Measurements from ENCODE around the gene CFAP69. TPM values are rescaled to one million over a fixed set of nuclear protein-coding genes. Genes with fewer than 3 reads are reported as not detected.
"Not testable (repeated sequence)": the region's sequence is repeated elsewhere in the genome, so short reads cannot be mapped to it uniquely, and the experiment has no call there.

CFAP69 gene
- total RNA-seq, 1 experiment from 2014 or later: 3.1 TPM

DNA sequence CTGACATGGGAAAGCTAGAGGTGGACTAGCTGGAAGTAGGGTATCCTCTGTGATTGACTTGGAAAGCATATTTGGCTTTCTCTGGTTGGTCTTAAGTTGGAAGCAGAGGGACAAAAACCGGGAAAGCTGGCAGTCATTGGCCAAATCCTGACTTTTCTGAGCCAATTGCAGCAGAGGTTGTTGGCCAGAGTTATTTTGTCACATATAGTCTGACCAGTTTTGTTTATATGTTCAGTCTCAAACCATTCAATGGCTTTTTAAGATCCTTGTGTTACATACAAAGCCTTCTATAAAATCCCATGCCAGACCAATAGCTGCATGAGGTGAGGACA, 6.3 kb downstream of the CFAP69 start:
- Histone ChIP-seq H3K9ac (ENCODE audit: low read length) (peak overlapping the region; percentile 69), H3F3A (ENCODE audit: low read length, unreplicated experiment) (no peaks in the 10 kb centered on the region), H3K79me2 (ENCODE audit: low read length) (no peaks in the 10 kb centered on the region), H3K9me2 (replicated peaks; ENCODE audit: low read length) (no peaks in the 10 kb centered on the region), H3K9me3 (ENCODE audit: low read length) (no peaks in the 10 kb centered on the region), H3K4me2 (ENCODE audit: low read length) (peak overlapping the region; percentile 82), H3K4me1 (ENCODE audit: insufficient read depth, low read length) (peaks cover 26% of the 10 kb centered on the region), H3K27me3 (ENCODE audit: low read length) (no peaks in the 10 kb centered on the region), H2AFZ (ENCODE audit: low read length) (peak overlapping the region; percentile 70), H3K4me3 (ENCODE audit: low read length) (peak overlapping the region; percentile 53; the same call in 1 of the 2 replicates), H3K36me3 (ENCODE audit: low read depth, low read length) (no peaks in the 10 kb centered on the region), H4K20me1 (ENCODE audit: low read length) (no peaks in the 10 kb centered on the region), H3K27ac (ENCODE audit: low read length) (peak overlapping the region; percentile 92)
- peak; percentile 10; the same call in 1 of the 2 replicates for ATAC-seq
- CTCF ChIA-PET: interaction anchor here (0.7 kb wide), 1 partner anchor 47 kb away, joined by 3 read pairs; no protein-coding TSS in a partner anchor
- POLR2A ChIA-PET (ENCODE audit: unreplicated experiment): no interaction called here
- TF ChIP-seq EZH2phosphoT487 (IDR thresholded peaks at IDR 0.05; ENCODE audit: borderline replicate concordance, low read length): no peak
- no TSS peak for BruUV-seq (replicated peaks)
- peak; percentile 32 for DNase-seq
- intact Hi-C loops (cut with micrococcal nuclease): loop anchor here (2.0 kb wide), 1 partner anchor 72 kb away; no protein-coding TSS in a partner anchor

DNA sequence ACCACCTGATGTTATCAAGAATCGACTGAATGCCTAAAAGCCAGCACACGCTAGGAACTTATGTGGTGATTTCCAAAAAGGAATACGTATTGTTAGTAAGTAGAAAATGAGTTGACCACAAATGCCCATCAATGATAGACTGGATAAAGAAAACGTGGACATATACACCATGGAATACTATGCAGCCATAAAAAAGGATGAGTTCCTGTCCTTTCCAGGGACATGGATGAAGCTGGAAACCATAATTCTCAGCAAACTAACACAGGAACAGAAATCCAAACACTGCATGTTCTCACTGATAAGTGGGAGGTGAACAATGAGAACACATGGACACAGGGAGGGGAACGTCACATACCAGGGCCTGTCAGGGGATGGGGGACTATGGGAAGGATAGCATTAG, 11.0 kb downstream of the CFAP69 start:
- H3K36me3 ChIP-seq (ENCODE audit: low read depth, low read length); H3F3A ChIP-seq (ENCODE audit: low read length, unreplicated experiment); ATAC-seq; H2AFZ ChIP-seq (ENCODE audit: low read length); H3K9me2 ChIP-seq (replicated peaks; ENCODE audit: low read length); DNase-seq; H3K9me3 ChIP-seq (ENCODE audit: low read length); H3K9ac ChIP-seq (ENCODE audit: low read length); H3K27ac ChIP-seq (ENCODE audit: low read length); BruUV-seq (replicated peaks); H3K4me2 ChIP-seq (ENCODE audit: low read length); H3K4me1 ChIP-seq (ENCODE audit: insufficient read depth, low read length); H3K27me3 ChIP-seq (ENCODE audit: low read length); H4K20me1 ChIP-seq (ENCODE audit: low read length); intact Hi-C loops (cut with micrococcal nuclease); H3K79me2 ChIP-seq (ENCODE audit: low read length); H3K4me3 ChIP-seq (ENCODE audit: low read length); POLR2A ChIA-PET (ENCODE audit: unreplicated experiment): not testable (repeated sequence)
- CTCF ChIA-PET: interaction anchor here (0.9 kb wide), 1 partner anchor 45 kb away, joined by 3 read pairs; the partner anchor contains the start of gene STEAP2

- Histone ChIP-seq H3K9me2 (replicated peaks; ENCODE audit: low read length) (no peaks in the 10 kb centered on the region), H3K79me2 (ENCODE audit: low read length) (no peaks in the 10 kb centered on the region), H4K20me1 (ENCODE audit: low read length) (no peaks in the 10 kb centered on the region), H3K36me3 (ENCODE audit: low read depth, low read length) (no peaks in the 10 kb centered on the region), H3K9me3 (ENCODE audit: low read length) (no peaks in the 10 kb centered on the region), H3K27me3 (ENCODE audit: low read length) (no peaks in the 10 kb centered on the region), H3K4me3 (ENCODE audit: low read length) (no peak overlapping the region), H3F3A (ENCODE audit: low read length, unreplicated experiment) (no peaks in the 10 kb centered on the region), H3K27ac (ENCODE audit: low read length) (no peak overlapping the region), H3K4me1 (ENCODE audit: insufficient read depth, low read length) (no peaks in the 10 kb centered on the region), H2AFZ (ENCODE audit: low read length) (no peak overlapping the region), H3K4me2 (ENCODE audit: low read length) (no peak overlapping the region), H3K9ac (ENCODE audit: low read length) (no peak overlapping the region)
- POLR2A ChIA-PET (ENCODE audit: unreplicated experiment): no interaction called here
- no TSS peak for BruUV-seq (replicated peaks)
- no peak for DNase-seq
- CTCF ChIA-PET: interaction anchor here (0.9 kb wide), 1 partner anchor 45 kb away, joined by 3 read pairs; the partner anchor contains the start of gene STEAP2
- intact Hi-C loops (cut with micrococcal nuclease): no loop called here
- no peak for ATAC-seq
- TF ChIP-seq EZH2phosphoT487 (IDR thresholded peaks at IDR 0.05; ENCODE audit: borderline replicate concordance, low read length): no peak
- no peak for TF ChIP-seq EZH2 (IDR thresholded peaks at IDR 0.05; ENCODE audit: low read length, unreplicated experiment)
Measured at GRCh38 chr7:90256778-90257177, 11.8 kb downstream of the CFAP69 start.

DNA sequence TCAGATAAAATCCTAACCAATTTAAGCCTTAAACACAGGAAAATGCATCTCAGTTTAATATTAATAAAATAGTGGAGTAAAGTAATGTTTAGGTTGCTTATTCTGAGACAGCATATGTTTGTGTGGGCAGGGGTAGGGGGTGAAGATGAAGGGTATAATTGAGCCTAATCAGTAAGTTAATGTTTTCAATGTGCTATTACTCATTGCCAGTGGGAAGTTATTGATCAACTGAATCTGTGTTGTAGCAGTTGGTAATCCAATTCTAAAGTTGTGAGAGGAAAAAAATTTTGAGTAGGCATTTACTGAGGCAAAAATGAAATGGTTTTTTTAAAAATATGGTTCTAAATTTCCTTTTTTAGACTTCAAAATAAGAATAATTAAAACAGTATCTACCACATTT, 16.5 kb downstream of the CFAP69 start:
- no peak for TF ChIP-seq EZH2phosphoT487 (IDR thresholded peaks at IDR 0.05; ENCODE audit: borderline replicate concordance, low read length)
- TF ChIP-seq EZH2 (IDR thresholded peaks at IDR 0.05; ENCODE audit: low read length, unreplicated experiment): no peak
- TF ChIP-seq CTCF (conservative IDR thresholded peaks at IDR 0.05; ENCODE audit: low read depth, low read length): no peak
- intact Hi-C loops (cut with micrococcal nuclease): no loop called here
- H3K9me2 ChIP-seq (replicated peaks; ENCODE audit: low read length): no peaks in the 10 kb centered on the region
- BruUV-seq (replicated peaks): no TSS peak
- H3K4me3 ChIP-seq (ENCODE audit: low read length): no peak overlapping the region
- peaks cover 4% of the 10 kb centered on the region for H3K4me1 ChIP-seq (ENCODE audit: insufficient read depth, low read length)
- DNase-seq (no peak), ATAC-seq (no peak)
- H3K27me3 ChIP-seq (ENCODE audit: low read length): no peaks in the 10 kb centered on the region
- POLR2A ChIA-PET (ENCODE audit: unreplicated experiment): no interaction called here
- H3F3A ChIP-seq (ENCODE audit: low read length, unreplicated experiment): no peaks in the 10 kb centered on the region
- no peaks in the 10 kb centered on the region for H3K9me3 ChIP-seq (ENCODE audit: low read length)
- CTCF ChIA-PET: no interaction called here
- H3K27ac ChIP-seq (ENCODE audit: low read length): no peak overlapping the region
- H3K79me2 ChIP-seq (ENCODE audit: low read length): no peaks in the 10 kb centered on the region
- no peaks in the 10 kb centered on the region for H4K20me1 ChIP-seq (ENCODE audit: low read length)
- H3K4me2 ChIP-seq (ENCODE audit: low read length): no peak overlapping the region
- H3K36me3 ChIP-seq (ENCODE audit: low read depth, low read length): no peaks in the 10 kb centered on the region
- no peak overlapping the region for H3K9ac ChIP-seq (ENCODE audit: low read length)
- no peak overlapping the region for H2AFZ ChIP-seq (ENCODE audit: low read length)

Measured in PC-3 (cell line).